ENCODE data around the gene MYO7B. TPM values are rescaled to one million over a fixed set of nuclear protein-coding genes. Genes with fewer than 3 reads are reported as not detected.

MYO7B gene
- total RNA-seq, 1 donor from 2014 or later = 3.0 TPM

DNA sequence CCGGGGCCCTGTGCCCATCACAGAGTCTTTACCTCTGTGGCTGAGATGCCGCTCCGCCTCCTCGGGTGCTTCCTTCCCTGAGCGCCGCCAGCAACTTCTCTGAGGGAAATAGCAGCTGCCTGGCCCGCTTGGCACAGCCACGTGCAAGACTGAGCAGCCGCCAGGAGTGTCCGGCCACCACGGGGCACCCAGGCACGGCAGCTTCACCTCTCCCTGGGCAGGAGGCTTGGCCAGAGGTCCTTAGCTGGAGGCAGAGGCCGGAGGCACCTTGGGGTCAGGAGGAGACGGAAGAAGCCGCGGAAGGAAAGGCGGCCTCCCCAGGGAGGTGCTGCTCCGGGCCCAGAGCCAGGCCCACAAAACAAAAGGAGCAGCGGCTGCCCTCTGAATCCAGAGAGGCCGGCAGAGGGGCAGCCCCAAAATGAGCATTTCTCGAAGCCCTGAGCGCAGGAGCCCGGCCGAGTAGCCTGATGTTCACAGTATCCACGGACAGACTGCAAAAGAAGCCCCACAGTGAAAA, 145.9 kb downstream of the MYO7B start:
- H3K27me3 Mint-ChIP-seq = peaks cover 17% of the 10 kb centered on the region
- no peak for DNase-seq
- no peak overlapping the region for H3K27ac Mint-ChIP-seq
- POLR2A ChIA-PET = no interaction called here
- no peak for ATAC-seq (ENCODE audit: low read depth)
- H3K4me1 Mint-ChIP-seq = peaks cover 6% of the 10 kb centered on the region
- H3K4me3 Mint-ChIP-seq = peak overlapping the region; percentile 24
- TF ChIP-seq, protein P1, sequence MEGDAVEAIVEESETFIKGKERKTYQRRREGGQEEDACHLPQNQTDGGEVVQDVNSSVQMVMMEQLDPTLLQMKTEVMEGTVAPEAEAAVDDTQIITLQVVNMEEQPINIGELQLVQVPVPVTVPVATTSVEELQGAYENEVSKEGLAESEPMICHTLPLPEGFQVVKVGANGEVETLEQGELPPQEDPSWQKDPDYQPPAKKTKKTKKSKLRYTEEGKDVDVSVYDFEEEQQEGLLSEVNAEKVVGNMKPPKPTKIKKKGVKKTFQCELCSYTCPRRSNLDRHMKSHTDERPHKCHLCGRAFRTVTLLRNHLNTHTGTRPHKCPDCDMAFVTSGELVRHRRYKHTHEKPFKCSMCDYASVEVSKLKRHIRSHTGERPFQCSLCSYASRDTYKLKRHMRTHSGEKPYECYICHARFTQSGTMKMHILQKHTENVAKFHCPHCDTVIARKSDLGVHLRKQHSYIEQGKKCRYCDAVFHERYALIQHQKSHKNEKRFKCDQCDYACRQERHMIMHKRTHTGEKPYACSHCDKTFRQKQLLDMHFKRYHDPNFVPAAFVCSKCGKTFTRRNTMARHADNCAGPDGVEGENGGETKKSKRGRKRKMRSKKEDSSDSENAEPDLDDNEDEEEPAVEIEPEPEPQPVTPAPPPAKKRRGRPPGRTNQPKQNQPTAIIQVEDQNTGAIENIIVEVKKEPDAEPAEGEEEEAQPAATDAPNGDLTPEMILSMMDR (IDR thresholded peaks at IDR 0.05) = no peak
- no peaks in the 10 kb centered on the region for H3K36me3 Mint-ChIP-seq (ENCODE audit: low read depth)
- intact Hi-C loops (cut with micrococcal nuclease) = no loop called here
- H3K9me3 Mint-ChIP-seq = no peaks in the 10 kb centered on the region
- CTCF ChIA-PET = no interaction called here

DNA sequence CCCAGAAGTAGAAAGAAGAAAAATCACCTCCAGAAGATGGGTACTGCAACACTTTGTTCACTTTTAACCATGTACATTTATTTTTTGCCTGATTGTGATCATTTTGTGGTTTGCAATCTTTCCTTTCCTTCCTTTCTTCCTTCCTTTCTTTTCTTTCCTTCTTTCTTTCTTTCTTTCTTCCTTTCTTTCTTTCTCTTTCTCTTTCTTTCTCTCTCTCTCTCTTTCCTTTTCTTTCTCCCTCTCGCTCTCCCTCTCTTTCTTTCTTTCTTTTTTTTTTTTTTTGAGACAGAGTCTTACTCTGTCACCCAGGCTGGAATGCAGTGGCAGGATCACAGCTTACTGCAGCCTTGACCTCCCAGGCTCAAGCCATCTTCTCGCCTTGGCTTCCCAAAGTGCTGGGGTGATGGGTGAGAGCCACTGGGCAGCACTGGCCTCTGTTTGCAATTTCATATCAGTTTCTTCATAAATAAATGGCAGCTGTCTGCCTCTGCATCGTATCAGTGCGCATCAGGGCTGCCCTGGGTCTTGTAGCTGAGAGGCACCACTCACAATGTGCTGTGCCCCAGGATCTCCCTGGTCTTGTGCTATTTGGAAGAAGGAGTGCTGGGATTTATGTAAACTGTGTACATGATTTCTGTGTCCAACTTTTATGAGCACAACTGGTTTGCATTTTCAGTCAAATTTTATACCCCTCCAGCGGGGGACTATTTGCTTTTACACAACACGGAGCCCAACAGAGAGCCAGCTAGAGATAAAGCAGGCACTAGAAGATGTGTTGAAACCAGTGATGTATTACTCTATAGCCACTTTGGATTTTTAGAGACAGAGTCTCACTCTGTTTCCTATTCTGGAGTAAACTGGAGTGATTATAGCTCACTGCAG, 146.7 kb downstream of the MYO7B start:
- H3K4me3 Mint-ChIP-seq = no peak overlapping the region
- POLR2A ChIA-PET = interaction anchor here (0.6 kb wide), 1 partner anchor 166 kb away, joined by 3 read pairs; no protein-coding TSS in a partner anchor

DNA sequence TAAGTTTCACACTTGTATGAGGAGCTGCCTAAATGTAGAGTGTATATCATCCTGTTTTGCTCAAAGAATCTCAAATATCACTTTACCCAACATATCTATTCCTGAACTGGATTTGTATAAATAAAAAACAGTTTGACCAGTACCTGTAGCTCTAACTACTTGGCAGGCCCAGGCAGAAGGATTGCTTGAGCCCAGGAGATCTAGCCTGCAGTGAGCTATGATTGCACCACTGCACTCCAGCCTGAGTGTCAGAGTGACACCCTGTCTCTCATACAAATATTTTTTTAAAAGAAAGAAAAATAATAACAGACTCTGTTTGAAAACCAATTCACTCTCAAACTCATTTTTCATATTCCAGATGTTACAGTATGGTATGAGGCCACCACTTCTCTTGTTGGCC, 147.6 kb downstream of the MYO7B start:
- H3K4me1 Mint-ChIP-seq = peaks cover 6% of the 10 kb centered on the region
- TF ChIP-seq, protein P1 (IDR thresholded peaks at IDR 0.05) = no peak
- no peak overlapping the region for H3K27ac Mint-ChIP-seq
- no peak overlapping the region for H3K4me3 Mint-ChIP-seq
- peaks cover 2% of the 10 kb centered on the region for H3K9me3 Mint-ChIP-seq
- H3K36me3 Mint-ChIP-seq (ENCODE audit: low read depth) = peaks cover 2% of the 10 kb centered on the region
- intact Hi-C loops (cut with micrococcal nuclease) = no loop called here
- ATAC-seq (ENCODE audit: low read depth) (no peak), DNase-seq (no peak)
- POLR2A ChIA-PET = no interaction called here
- CTCF ChIA-PET = interaction anchor here (1.4 kb wide), 1 partner anchor 92 kb away, joined by 4 read pairs; no protein-coding TSS in a partner anchor
- peaks cover 6% of the 10 kb centered on the region for H3K27me3 Mint-ChIP-seq

More for the DNA sequence above, 146.7 kb downstream of the MYO7B start:
- DNase-seq = no peak
- no peak for ATAC-seq (ENCODE audit: low read depth)
- H3K27me3 Mint-ChIP-seq = peaks cover 10% of the 10 kb centered on the region
- H3K4me1 Mint-ChIP-seq = peaks cover 6% of the 10 kb centered on the region
- TF ChIP-seq, protein P1 (IDR thresholded peaks at IDR 0.05) = no peak
- intact Hi-C loops (cut with micrococcal nuclease) = no loop called here
- CTCF ChIA-PET = no interaction called here
- H3K9me3 Mint-ChIP-seq = no peaks in the 10 kb centered on the region
- H3K27ac Mint-ChIP-seq = no peak overlapping the region
- no peaks in the 10 kb centered on the region for H3K36me3 Mint-ChIP-seq (ENCODE audit: low read depth)

DNA sequence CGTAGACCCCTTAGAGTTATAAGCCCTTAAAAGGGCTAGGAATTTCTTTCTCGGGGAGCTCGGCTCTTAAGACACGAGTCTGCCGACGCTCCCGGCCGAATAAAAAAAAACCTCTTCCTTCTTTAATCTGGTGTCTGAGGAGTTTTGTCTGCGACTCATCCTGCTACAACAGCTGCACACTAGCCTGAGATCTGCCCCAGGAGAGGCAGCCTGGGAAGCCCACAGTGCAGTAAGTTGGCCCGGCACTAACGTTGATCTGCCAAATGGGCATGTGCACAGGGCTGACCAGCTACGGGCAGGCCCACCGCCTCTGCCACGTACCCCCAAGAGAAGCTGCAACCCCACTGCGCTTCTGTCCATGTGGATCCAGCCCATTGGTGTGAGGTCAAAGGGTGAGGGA, 148.3 kb downstream of the MYO7B start:
- no peaks in the 10 kb centered on the region for H3K27me3 Mint-ChIP-seq
- ATAC-seq (ENCODE audit: low read depth) = no peak
- H3K27ac Mint-ChIP-seq = no peak overlapping the region
- TF ChIP-seq, protein P1 (IDR thresholded peaks at IDR 0.05) = no peak
- DNase-seq = no peak
- no peak overlapping the region for H3K4me3 Mint-ChIP-seq
- H3K9me3 Mint-ChIP-seq = peaks cover 4% of the 10 kb centered on the region
- intact Hi-C loops (cut with micrococcal nuclease) = no loop called here
- POLR2A ChIA-PET = no interaction called here
- peaks cover 6% of the 10 kb centered on the region for H3K36me3 Mint-ChIP-seq (ENCODE audit: low read depth)
- H3K4me1 Mint-ChIP-seq = peaks cover 6% of the 10 kb centered on the region
- CTCF ChIA-PET = interaction anchor here (1.4 kb wide), 1 partner anchor 92 kb away, joined by 4 read pairs; no protein-coding TSS in a partner anchor

DNA sequence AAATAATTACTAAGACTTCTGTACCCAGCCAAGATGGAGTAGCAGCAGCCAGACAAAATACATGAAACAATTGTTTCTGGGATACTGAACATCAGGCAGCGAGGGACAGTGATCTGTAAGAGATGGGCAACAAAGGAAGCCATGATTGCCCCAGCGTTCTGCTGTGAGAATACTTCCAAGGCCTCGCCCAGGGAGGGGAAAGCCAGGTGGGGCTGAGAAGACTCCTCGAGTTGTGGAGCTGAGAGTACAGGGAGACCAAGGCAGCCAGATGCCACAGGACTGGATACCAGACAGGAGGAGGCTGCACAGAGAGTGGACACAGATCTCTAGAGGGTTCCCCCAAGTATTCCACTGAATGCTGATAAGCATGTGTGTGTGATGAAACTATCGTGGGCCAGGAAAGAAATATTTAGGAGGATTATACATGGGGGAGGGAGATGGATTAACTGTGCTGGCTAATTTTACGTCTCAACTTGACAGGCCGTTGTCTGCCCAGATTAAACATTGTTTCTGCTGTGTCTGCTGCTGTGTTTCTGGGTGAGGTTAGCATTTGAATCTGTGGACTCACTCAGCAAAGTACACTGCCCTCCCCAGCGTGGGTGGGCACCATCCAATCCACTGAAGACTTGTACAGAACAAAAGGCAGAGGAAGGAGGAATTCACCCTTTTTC, 150.1 kb downstream of the MYO7B start:
- no peak for ATAC-seq (ENCODE audit: low read depth)
- intact Hi-C loops (cut with micrococcal nuclease) = no loop called here
- no peak overlapping the region for H3K27ac Mint-ChIP-seq
- TF ChIP-seq, protein P1 (IDR thresholded peaks at IDR 0.05) = no peak
- DNase-seq = no peak
- peaks cover 6% of the 10 kb centered on the region for H3K4me1 Mint-ChIP-seq
- POLR2A ChIA-PET = no interaction called here
- H3K27me3 Mint-ChIP-seq = no peaks in the 10 kb centered on the region
- CTCF ChIA-PET = interaction anchor here (1.7 kb wide), 1 partner anchor 94 kb away, joined by 5 read pairs; no protein-coding TSS in a partner anchor
- H3K9me3 Mint-ChIP-seq = peaks cover 5% of the 10 kb centered on the region
- no peak overlapping the region for H3K4me3 Mint-ChIP-seq
- peaks cover 6% of the 10 kb centered on the region for H3K36me3 Mint-ChIP-seq (ENCODE audit: low read depth)

Measured in activated B cell treated with CpG ODN at 0.5 μM for 24 hours (primary cell).